ENCODE measurements around the gene GC.

The GC gene

DNA sequence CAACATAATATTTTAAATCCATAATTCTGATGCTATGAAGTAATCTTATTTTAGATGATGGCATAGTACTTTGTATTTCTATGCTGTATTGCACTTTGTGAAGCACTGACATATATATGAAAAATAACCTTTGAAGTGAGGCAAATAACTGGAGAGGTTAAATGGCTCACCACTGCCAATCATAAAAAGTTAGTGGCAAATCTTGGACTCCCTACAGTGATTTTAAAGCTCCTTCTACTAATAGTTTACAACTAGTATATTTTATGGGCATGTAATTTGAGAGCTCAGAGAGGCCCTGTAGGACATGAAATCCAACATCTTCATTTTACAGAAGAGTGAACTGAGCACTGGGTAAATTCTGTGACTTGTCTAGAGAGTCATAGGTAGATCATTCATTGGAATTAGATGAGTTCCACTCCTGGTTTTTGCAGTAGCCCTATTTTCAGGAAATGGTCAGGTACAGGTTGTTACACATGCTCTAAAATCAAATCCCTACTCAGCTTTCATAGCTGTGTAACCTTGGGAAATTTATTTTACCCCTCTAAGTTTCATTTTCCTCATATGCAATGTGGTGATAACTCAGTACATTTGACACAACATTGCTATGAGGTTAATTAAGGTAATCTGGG lies 804 bp upstream of the GC start:
- H3K4me3 ChIP-seq (ENCODE audit: low read length) = no peak overlapping the region
- no peaks in the 10 kb centered on the region for H3K4me1 ChIP-seq (ENCODE audit: insufficient read depth, low read length)
- no peaks in the 10 kb centered on the region for H3K9me3 ChIP-seq (ENCODE audit: low read length)
- H3K27me3 ChIP-seq (ENCODE audit: insufficient read depth, low read length) = no peaks in the 10 kb centered on the region
- no peaks in the 10 kb centered on the region for H3K36me3 ChIP-seq (ENCODE audit: insufficient read depth, low read length)
- no peak overlapping the region for H2AFZ ChIP-seq (ENCODE audit: low read depth, low read length)

GRCh38 chr4:71777891-71778290 lies 6.0 kb downstream of the GC start:
- Histone ChIP-seq H3K27me3 (ENCODE audit: insufficient read depth, low read length) (no peaks in the 10 kb centered on the region), H3K4me3 (ENCODE audit: low read length) (no peak overlapping the region), H2AFZ (ENCODE audit: low read depth, low read length) (no peak overlapping the region), H3K4me1 (ENCODE audit: insufficient read depth, low read length) (no peaks in the 10 kb centered on the region), H3K36me3 (ENCODE audit: insufficient read depth, low read length) (no peaks in the 10 kb centered on the region), H3K9me3 (ENCODE audit: low read length) (no peaks in the 10 kb centered on the region)

GRCh38 chr4:71775449-71775848 lies 8.4 kb downstream of the GC start:
- H3K36me3 ChIP-seq (ENCODE audit: insufficient read depth, low read length) = no peaks in the 10 kb centered on the region
- H3K9me3 ChIP-seq (ENCODE audit: low read length) = no peaks in the 10 kb centered on the region
- H3K4me3 ChIP-seq (ENCODE audit: low read length) = no peak overlapping the region

GRCh38 chr4:71774136-71774535 lies 9.7 kb downstream of the GC start:
- Histone ChIP-seq H3K4me1 (ENCODE audit: insufficient read depth, low read length) (no peaks in the 10 kb centered on the region), H3K9me3 (ENCODE audit: low read length) (no peaks in the 10 kb centered on the region), H3K36me3 (ENCODE audit: insufficient read depth, low read length) (no peaks in the 10 kb centered on the region), H2AFZ (ENCODE audit: low read depth, low read length) (no peak overlapping the region), H3K27me3 (ENCODE audit: insufficient read depth, low read length) (no peaks in the 10 kb centered on the region), H3K4me3 (ENCODE audit: low read length) (no peak overlapping the region)

More at GRCh38 chr4:71775449-71775848, 8.4 kb downstream of the GC start:
- no peaks in the 10 kb centered on the region for H3K27me3 ChIP-seq (ENCODE audit: insufficient read depth, low read length)
- no peaks in the 10 kb centered on the region for H3K4me1 ChIP-seq (ENCODE audit: insufficient read depth, low read length)
- no peak overlapping the region for H2AFZ ChIP-seq (ENCODE audit: low read depth, low read length)

- no peaks in the 10 kb centered on the region for H3K27me3 ChIP-seq (ENCODE audit: insufficient read depth, low read length)
- H2AFZ ChIP-seq (ENCODE audit: low read depth, low read length) = no peak overlapping the region
- H3K36me3 ChIP-seq (ENCODE audit: insufficient read depth, low read length) = no peaks in the 10 kb centered on the region
- H3K4me3 ChIP-seq (ENCODE audit: low read length) = no peak overlapping the region
- no peaks in the 10 kb centered on the region for H3K4me1 ChIP-seq (ENCODE audit: insufficient read depth, low read length)
- H3K9me3 ChIP-seq (ENCODE audit: low read length) = no peaks in the 10 kb centered on the region
Observed at GRCh38 chr4:71773004-71773403, 10.9 kb downstream of the GC start.

DNA sequence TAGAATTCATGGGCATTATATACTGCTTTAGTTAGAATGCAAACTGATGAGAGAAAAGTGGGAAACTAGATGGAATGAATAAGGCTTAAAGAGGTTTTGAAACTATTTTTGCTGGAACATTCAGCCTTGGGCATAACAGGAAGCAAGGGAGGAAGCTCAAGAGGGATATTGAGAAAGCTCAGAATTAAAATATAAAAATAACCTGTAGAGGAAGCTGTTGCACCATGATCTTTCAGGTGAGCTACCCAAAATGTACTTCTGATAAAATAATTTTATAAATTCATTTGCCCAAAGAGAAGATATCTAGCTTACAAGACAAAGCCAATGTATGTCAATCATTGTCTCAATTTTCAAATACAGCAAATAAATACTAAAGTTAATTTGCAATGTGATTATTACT lies 11.3 kb downstream of the GC start:
- Histone ChIP-seq H3K9me3 (ENCODE audit: low read length) (no peaks in the 10 kb centered on the region), H3K36me3 (ENCODE audit: insufficient read depth, low read length) (no peaks in the 10 kb centered on the region), H2AFZ (ENCODE audit: low read depth, low read length) (no peak overlapping the region), H3K4me3 (ENCODE audit: low read length) (no peak overlapping the region), H3K27me3 (ENCODE audit: insufficient read depth, low read length) (no peaks in the 10 kb centered on the region), H3K4me1 (ENCODE audit: insufficient read depth, low read length) (no peaks in the 10 kb centered on the region)

DNA sequence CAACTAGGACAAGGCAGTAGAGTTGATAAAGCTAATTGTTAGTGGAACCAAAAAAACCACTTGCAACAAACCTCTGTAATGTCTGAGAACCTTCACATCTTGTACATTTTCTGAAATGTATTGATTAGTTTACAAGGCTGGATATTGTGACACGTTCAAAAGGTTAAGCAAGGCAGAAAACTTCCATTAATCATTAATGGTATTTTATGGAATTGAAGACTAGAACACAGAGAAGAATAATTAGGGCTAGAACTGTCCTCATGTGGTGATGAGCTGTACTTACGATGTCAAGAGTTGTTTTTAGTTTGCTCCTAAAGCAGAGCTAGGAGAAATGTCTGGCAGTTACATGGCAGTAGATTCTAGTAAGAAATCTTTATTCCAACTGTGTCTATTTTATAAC lies 12.3 kb downstream of the GC start:
- H3K36me3 ChIP-seq (ENCODE audit: insufficient read depth, low read length) = no peaks in the 10 kb centered on the region

DNA sequence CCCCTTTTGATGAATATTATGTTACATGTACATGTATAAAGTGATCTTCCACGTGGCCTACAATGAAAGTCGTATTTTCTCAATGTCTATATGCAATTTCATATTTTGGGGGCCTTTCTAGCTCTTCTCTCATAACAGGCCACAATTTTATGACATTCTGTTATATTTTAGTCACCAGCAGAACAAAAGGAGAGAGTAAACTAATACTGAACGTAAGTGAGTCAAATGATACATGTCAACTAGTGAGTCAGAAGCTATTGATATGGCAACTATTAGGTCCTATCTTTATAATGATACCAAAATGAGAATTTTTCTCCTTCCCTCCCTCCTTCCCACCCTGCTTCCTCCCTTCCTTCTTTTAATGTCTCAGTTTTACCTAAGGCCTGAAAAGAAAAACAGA lies 14.4 kb downstream of the GC start:
- no peaks in the 10 kb centered on the region for H3K4me1 ChIP-seq (ENCODE audit: insufficient read depth, low read length)
- H3K4me3 ChIP-seq (ENCODE audit: low read length) = no peak overlapping the region
- H3K27me3 ChIP-seq (ENCODE audit: insufficient read depth, low read length) = no peaks in the 10 kb centered on the region
- H2AFZ ChIP-seq (ENCODE audit: low read depth, low read length) = no peak overlapping the region
- H3K36me3 ChIP-seq (ENCODE audit: insufficient read depth, low read length) = no peaks in the 10 kb centered on the region
- H3K9me3 ChIP-seq (ENCODE audit: low read length) = no peaks in the 10 kb centered on the region

More for the DNA sequence above, 12.3 kb downstream of the GC start:
- Histone ChIP-seq H3K4me1 (ENCODE audit: insufficient read depth, low read length) (no peaks in the 10 kb centered on the region), H3K9me3 (ENCODE audit: low read length) (no peaks in the 10 kb centered on the region), H3K4me3 (ENCODE audit: low read length) (no peak overlapping the region), H2AFZ (ENCODE audit: low read depth, low read length) (no peak overlapping the region), H3K27me3 (ENCODE audit: insufficient read depth, low read length) (no peaks in the 10 kb centered on the region)

DNA sequence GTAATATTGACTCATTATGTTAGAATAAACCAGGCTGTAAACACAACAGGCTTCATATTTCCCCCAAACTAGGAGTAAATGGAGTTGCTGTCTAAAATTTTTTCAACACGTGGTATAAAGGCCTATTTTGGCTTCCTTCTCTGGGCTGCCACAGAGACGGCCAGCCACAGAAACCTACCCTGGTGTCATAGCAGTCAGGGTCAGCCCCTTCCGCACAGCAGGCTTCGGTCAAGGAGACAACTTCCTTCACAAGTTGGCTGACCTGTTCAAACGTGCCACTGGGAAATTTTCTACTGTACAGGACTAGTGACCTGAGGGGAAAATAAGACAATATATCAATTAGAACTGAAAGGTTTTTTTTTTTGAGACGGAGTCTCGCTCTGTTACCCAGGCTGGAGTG lies 15.8 kb downstream of the GC start:
- no peaks in the 10 kb centered on the region for H3K9me3 ChIP-seq (ENCODE audit: low read length)
- no peaks in the 10 kb centered on the region for H3K4me1 ChIP-seq (ENCODE audit: insufficient read depth, low read length)
- H2AFZ ChIP-seq (ENCODE audit: low read depth, low read length) = no peak overlapping the region
- H3K4me3 ChIP-seq (ENCODE audit: low read length) = no peak overlapping the region
- H3K27me3 ChIP-seq (ENCODE audit: insufficient read depth, low read length) = no peaks in the 10 kb centered on the region
- H3K36me3 ChIP-seq (ENCODE audit: insufficient read depth, low read length) = no peaks in the 10 kb centered on the region

- no peak overlapping the region for H2AFZ ChIP-seq (ENCODE audit: low read depth, low read length)
- no peak overlapping the region for H3K4me3 ChIP-seq (ENCODE audit: low read length)
Observed at GRCh38 chr4:71765821-71766383, 18.0 kb downstream of the GC start.

GRCh38 chr4:71765350-71765749 lies 18.5 kb downstream of the GC start:
- Histone ChIP-seq H3K4me1 (ENCODE audit: insufficient read depth, low read length) (no peaks in the 10 kb centered on the region), H2AFZ (ENCODE audit: low read depth, low read length) (no peak overlapping the region), H3K36me3 (ENCODE audit: insufficient read depth, low read length) (no peaks in the 10 kb centered on the region), H3K9me3 (ENCODE audit: low read length) (no peaks in the 10 kb centered on the region), H3K27me3 (ENCODE audit: insufficient read depth, low read length) (no peaks in the 10 kb centered on the region), H3K4me3 (ENCODE audit: low read length) (no peak overlapping the region)

More at GRCh38 chr4:71765821-71766383, 18.0 kb downstream of the GC start:
- H3K4me1 ChIP-seq (ENCODE audit: insufficient read depth, low read length) = no peaks in the 10 kb centered on the region
- no peaks in the 10 kb centered on the region for H3K9me3 ChIP-seq (ENCODE audit: low read length)
- H3K36me3 ChIP-seq (ENCODE audit: insufficient read depth, low read length) = no peaks in the 10 kb centered on the region
- H3K27me3 ChIP-seq (ENCODE audit: insufficient read depth, low read length) = no peaks in the 10 kb centered on the region

GRCh38 chr4:71752383-71753042 lies 31.4 kb downstream of the GC start:
- no peaks in the 10 kb centered on the region for H3K4me1 ChIP-seq (ENCODE audit: insufficient read depth, low read length)
- no peaks in the 10 kb centered on the region for H3K27me3 ChIP-seq (ENCODE audit: insufficient read depth, low read length)
- no peak overlapping the region for H2AFZ ChIP-seq (ENCODE audit: low read depth, low read length)
- H3K36me3 ChIP-seq (ENCODE audit: insufficient read depth, low read length) = no peaks in the 10 kb centered on the region
- H3K9me3 ChIP-seq (ENCODE audit: low read length) = no peaks in the 10 kb centered on the region
- H3K4me3 ChIP-seq (ENCODE audit: low read length) = no peak overlapping the region

- no peaks in the 10 kb centered on the region for H3K36me3 ChIP-seq (ENCODE audit: insufficient read depth, low read length)
- no peaks in the 10 kb centered on the region for H3K9me3 ChIP-seq (ENCODE audit: low read length)
- no peak overlapping the region for H2AFZ ChIP-seq (ENCODE audit: low read depth, low read length)
- H3K27me3 ChIP-seq (ENCODE audit: insufficient read depth, low read length) = no peaks in the 10 kb centered on the region
- no peaks in the 10 kb centered on the region for H3K4me1 ChIP-seq (ENCODE audit: insufficient read depth, low read length)
- H3K4me3 ChIP-seq (ENCODE audit: low read length) = no peak overlapping the region
Observed at GRCh38 chr4:71749008-71749594, 34.8 kb downstream of the GC start.
